Transverse colon (tissue), 4 donors: ENCODE results near the gene HCFC1. TPM values are rescaled to one million over a fixed set of nuclear protein-coding genes. Genes with fewer than 3 reads are reported as not detected.

ENCODE experiments used
- DNase-seq: peaks from one replicate; pipeline ENCODE4 v3.0.0-alpha.2; 2019
- H3K27ac ChIP-seq, 4 donors: fragments of 200-600 bp; sonication (generic); 2 replicates each; pipeline ENCODE4 v1.5.1; 2016 to 2018; ENCODE audit warnings: inconsistent platforms in 4 of 4
- H3K27me3 ChIP-seq: fragments of 200-600 bp; sonication (generic); 2 replicates; pipeline ENCODE4 v1.5.1; 2017; ENCODE audit warnings: inconsistent platforms
- H3K36me3 ChIP-seq, 4 donors: fragments of 200-600 bp; sonication (generic); 2 replicates each; pipeline ENCODE4 v1.5.1; 2017 to 2019; ENCODE audit warnings: inconsistent platforms in 4 of 4
- H3K4me1 ChIP-seq, 4 donors: fragments of 200-600 bp; sonication (generic); 2 replicates each; pipeline ENCODE4 v1.5.1; 2017 to 2020; ENCODE audit warnings: inconsistent platforms in 4 of 4
- H3K4me3 ChIP-seq, 4 donors: fragments of 200-600 bp; sonication (generic); 1 replicate in 1 of 4; 2 replicates in 3 of 4; pipeline versions ENCODE4 v1.5.1 to v1.6.1; 2017 to 2019; ENCODE audit warnings: inconsistent platforms in 4 of 4
- H3K9me3 ChIP-seq, 2 donors: fragments of 200-600 bp; sonication (generic); 2 replicates each; pipeline ENCODE4 v1.5.1; 2017 to 2019; ENCODE audit warnings: inconsistent platforms in 2 of 2
- CTCF ChIP-seq, 5 experiments: fragments of 200-600 bp in 3 of 5; fragments of 450-650 bp in 2 of 5; sonication (generic) in 3 of 5; IDR thresholded peaks; 1 replicate in 2 of 5; 2 replicates in 3 of 5; pipeline ENCODE4 v1.5.1; 2016 to 2017; ENCODE audit warnings: antibody characterized with exemption in 5 of 5, inconsistent platforms in 3 of 5, mild to moderate bottlenecking in 2 of 5, moderate library complexity in 1 of 5
- EP300 ChIP-seq: sonication (generic); formaldehyde crosslinking; IDR thresholded peaks from one replicate; pipeline ENCODE4 v1.6.1; 2017; ENCODE audit warnings: antibody characterized with exemption, low read depth
- POLR2A ChIP-seq: fragments of 450-650 bp; IDR thresholded peaks from one replicate; pipeline ENCODE4 v1.6.1; 2016; ENCODE audit warnings: antibody characterized with exemption, mild to moderate bottlenecking, moderate library complexity
- POLR2AphosphoS5 ChIP-seq, 3 donors: sonication (generic); formaldehyde crosslinking; IDR thresholded peaks; one replicate each; pipeline ENCODE4 v1.6.1; 2016; ENCODE audit warnings: antibody characterized with exemption in 3 of 3
- WGBS, 2 donors: methylation state at CpG; one replicate each; pipeline ENCODE4 v1.1.5; 2018; ENCODE audit warnings: low coverage in 1 of 2; 5-methylcytosine and 5-hydroxymethylcytosine counted together
- in situ Hi-C, 4 donors: fragments of 200-750 bp; cut with MboI; loops; one replicate each; pipeline versions ENCODE4 v1.15.0 to v1.15.1; 2017; ENCODE audit warnings: low sequenced_read_pairs in 3 of 4, low pct_ligation_motif_present in 1 of 4, low pct_unique_long_range_greater_than_20kb in 1 of 4
- intact Hi-C: fragments of 100-400 bp; cut with DNase I; formaldehyde crosslinking; loops from one replicate; pipeline ENCODE4 v1.15.1; 2023; ENCODE audit warnings: low total_unique reads
- small RNA-seq, 4 donors: library from RNA; depleted of rRNA; stranded (forward); fragments of <200 nt; gene quantifications; one replicate each; pipeline ENCODE3, GENCODE V24; 2016
- total RNA-seq, 4 donors: library from RNA; depleted of rRNA; stranded (reverse); fragments of >200 nt; gene quantifications; one replicate each; pipeline ENCODE4 v1.1.0, GENCODE V29; 2016

HCFC1 gene
- total RNA-seq, 4 donors from 2014 or later = 34.0 to 68.5 (median 49.8) TPM

- Histone ChIP-seq H3K9me3 (no peaks in the 10 kb centered on the region), H3K36me3 (no peaks in the 10 kb centered on the region), H3K4me3 (no peak overlapping the region), H3K27me3 (no peaks in the 10 kb centered on the region), H3K4me1 (peaks cover 0 to 17% (median 6%) of the 10 kb centered on the region in 4 donors), H3K27ac (no peak overlapping the region)
- DNase-seq = no peak
- in situ Hi-C loops = loop anchor here in 1 of 4 donors (25.0 kb wide), 1 partner anchor 90 kb away; no protein-coding TSS in a partner anchor
- TF ChIP-seq POLR2AphosphoS5 (IDR thresholded peaks at IDR 0.05) (no peak), EP300 (no peak), POLR2A (no peak), CTCF (IDR thresholded peaks at IDR 0.05) (no peak)
- 77% methylated on average over 10 of the region's 10 CpGs; no CpG with 5 or more reads in 1 of the 2 donors for WGBS, 2 donors
- intact Hi-C loops = no loop called here
Observed at GRCh38 chrX:153902385-153902784, 69.2 kb downstream of the HCFC1 start.

- Histone ChIP-seq H3K9me3 (no peaks in the 10 kb centered on the region), H3K36me3 (no peaks in the 10 kb centered on the region), H3K27ac (no peak overlapping the region), H3K27me3 (no peaks in the 10 kb centered on the region), H3K4me1 (peaks cover 0 to 17% (median 6%) of the 10 kb centered on the region in 4 donors), H3K4me3 (no peak overlapping the region)
- intact Hi-C loops = no loop called here
- in situ Hi-C loops = loop anchor here in 1 of 4 donors (25.0 kb wide), 1 partner anchor 89 kb away; no protein-coding TSS in a partner anchor
- DNase-seq = no peak
- 60 to 80% methylated on average over 2 to 8 of the region's 8 CpGs for WGBS, 2 donors
- TF ChIP-seq POLR2AphosphoS5 (IDR thresholded peaks at IDR 0.05) (no peak), POLR2A (no peak), EP300 (no peak), CTCF (IDR thresholded peaks at IDR 0.05) (no peak)
Observed at GRCh38 chrX:153901753-153902140, 69.9 kb downstream of the HCFC1 start.

- no peaks in the 10 kb centered on the region for H3K9me3 ChIP-seq
- TF ChIP-seq CTCF (IDR thresholded peaks at IDR 0.05) (no peak), POLR2A (no peak), POLR2AphosphoS5 (IDR thresholded peaks at IDR 0.05) (no peak)
- H3K4me3 ChIP-seq = no peak overlapping the region
- H3K27me3 ChIP-seq = no peaks in the 10 kb centered on the region
- in situ Hi-C loops (loop anchor here in 1 of 4 donors (25.0 kb wide), 1 partner anchor 89 kb away; no protein-coding TSS in a partner anchor), intact Hi-C loops (no loop called here)
- peak; percentile 51 for DNase-seq
- peak overlapping the region in 1 of 4 donors; percentile 25 for H3K27ac ChIP-seq
- no peaks in the 10 kb centered on the region for H3K36me3 ChIP-seq
- H3K4me1 ChIP-seq = peaks cover 0 to 17% (median 6%) of the 10 kb centered on the region in 4 donors
- WGBS, 2 donors = 39 to 48% methylated on average over 5 to 26 of the region's 26 CpGs
Observed at GRCh38 chrX:153900831-153901752, 70.5 kb downstream of the HCFC1 start.

- in situ Hi-C loops (no loop called here), intact Hi-C loops (loop anchor here (5.0 kb wide), 1 partner anchor 1021 kb away; no protein-coding TSS in a partner anchor)
- H3K27ac ChIP-seq = no peak overlapping the region
- H3K27me3 ChIP-seq = no peaks in the 10 kb centered on the region
- no peak overlapping the region for H3K4me3 ChIP-seq
- H3K4me1 ChIP-seq = peaks cover 0 to 7% (median 3%) of the 10 kb centered on the region in 4 donors
- H3K9me3 ChIP-seq = no peaks in the 10 kb centered on the region
- H3K36me3 ChIP-seq = no peaks in the 10 kb centered on the region
- no peak for TF ChIP-seq POLR2A
- DNase-seq = no peak
Observed at GRCh38 chrX:153897899-153898298, 73.7 kb downstream of the HCFC1 start.

Small RNA genes within 50 kb of the gene (small RNA-seq; reads per million reads assigned to genes)
- gene MIR3202-1 = 0 to 0.24 (median 0.07) reads per million in 4 donors

Other genes starting within 250 kb of the HCFC1 start
- gene BCAP31, start 247.4 kb downstream of the HCFC1 start, total RNA-seq = 100 to 1,000 TPM in 2 of 4 donors, 10 to 100 TPM in 2; 37.6 to 113 (median 74.4) TPM
- 10 to 100 TPM in 3 of 4 donors, 1 to 10 TPM in 1; 7.0 to 50.5 (median 18.1) TPM for gene ABCD1, start 247.0 kb downstream of the HCFC1 start, total RNA-seq
- gene PLXNB3, start 207.6 kb downstream of the HCFC1 start, total RNA-seq = 10 to 100 TPM in 2 of 4 donors, 1 to 10 TPM in 2; 3.1 to 46.2 (median 24.7) TPM
- gene SRPK3, start 190.8 kb downstream of the HCFC1 start, total RNA-seq = 1 to 10 TPM in 2 of 4 donors, under 1 TPM in 2; 0.64 to 3.8 (median 1.3) TPM
- 100 to 1,000 TPM in 2 of 4 donors, 10 to 100 TPM in 2; 77.5 to 203 (median 117) TPM for gene IDH3G, start 177.4 kb downstream of the HCFC1 start, total RNA-seq
- 100 to 1,000 TPM in 2 of 4 donors, 10 to 100 TPM in 2; 16.1 to 165 (median 95.8) TPM for gene SSR4, start 177.2 kb downstream of the HCFC1 start, total RNA-seq
- gene PDZD4, start 141.3 kb downstream of the HCFC1 start, total RNA-seq = 1 to 10 TPM; 2.0 to 6.6 (median 4.2) TPM
- gene L1CAM, start 85.6 kb downstream of the HCFC1 start, total RNA-seq = 1 to 10 TPM; 5.2 to 7.1 (median 6.1) TPM
- 10 to 100 TPM in 1 of 4 donors, 1 to 10 TPM in 1, under 1 TPM in 1, not detected in 1; 0.41 to 72.2 (median 9.8) TPM for gene AVPR2, start 67.1 kb downstream of the HCFC1 start, total RNA-seq
- 10 to 100 TPM; 44.9 to 52.4 (median 49.9) TPM for gene ARHGAP4, start 45.6 kb downstream of the HCFC1 start, total RNA-seq
- 10 to 100 TPM; 29.9 to 57.2 (median 47.4) TPM for gene NAA10, start 36.8 kb downstream of the HCFC1 start, total RNA-seq
- 10 to 100 TPM in 1 of 4 donors, 1 to 10 TPM in 2, not detected in 1; 4.6 to 13.1 (median 7.2) TPM for gene RENBP, start 27.2 kb downstream of the HCFC1 start, total RNA-seq
- gene TMEM187, start 936 bp upstream of the HCFC1 start, total RNA-seq = 10 to 100 TPM in 1 of 4 donors, 1 to 10 TPM in 3; 1.6 to 11.2 (median 5.5) TPM
- gene IRAK1, start 48.1 kb upstream of the HCFC1 start, total RNA-seq = 100 to 1,000 TPM in 2 of 4 donors, 10 to 100 TPM in 2; 64.1 to 155 (median 107) TPM
- 10 to 100 TPM; 22.1 to 53.1 (median 37.8) TPM for gene MECP2, start 125.9 kb upstream of the HCFC1 start, total RNA-seq
- gene OPN1LW, start 172.4 kb upstream of the HCFC1 start, total RNA-seq = not detected
- not detected for gene OPN1MW, start 210.8 kb upstream of the HCFC1 start, total RNA-seq
- not detected for gene OPN1MW2, start 247.9 kb upstream of the HCFC1 start, total RNA-seq